PC-3 (cell line): ENCODE data around the gene CTNNA3.

ENCODE experiments used
- EZH2 ChIP-seq: fragments of 300-600 bp; sonication (generic); IDR thresholded peaks from one replicate; pipeline ENCODE4 v1.6.1; 2017; ENCODE audit warnings: antibody characterized with exemption, mild to moderate bottlenecking, low read length; ENCODE audit not compliant: unreplicated experiment
- EZH2phosphoT487 ChIP-seq: fragments of 300-600 bp; sonication (generic); IDR thresholded peaks from 2 replicates; pipeline ENCODE4 v1.6.1; 2018; ENCODE audit warnings: mild to moderate bottlenecking, antibody characterized with exemption, low read length, borderline replicate concordance
- TF ChIP-seq, protein P1 (sequence below): fragments of 300-600 bp; sonication (generic); conservative IDR thresholded peaks from 2 replicates; pipeline ENCODE4 v1.5.1; 2017; ENCODE audit warnings: antibody characterized with exemption, low read depth, mild to moderate bottlenecking, low read length

DNA sequence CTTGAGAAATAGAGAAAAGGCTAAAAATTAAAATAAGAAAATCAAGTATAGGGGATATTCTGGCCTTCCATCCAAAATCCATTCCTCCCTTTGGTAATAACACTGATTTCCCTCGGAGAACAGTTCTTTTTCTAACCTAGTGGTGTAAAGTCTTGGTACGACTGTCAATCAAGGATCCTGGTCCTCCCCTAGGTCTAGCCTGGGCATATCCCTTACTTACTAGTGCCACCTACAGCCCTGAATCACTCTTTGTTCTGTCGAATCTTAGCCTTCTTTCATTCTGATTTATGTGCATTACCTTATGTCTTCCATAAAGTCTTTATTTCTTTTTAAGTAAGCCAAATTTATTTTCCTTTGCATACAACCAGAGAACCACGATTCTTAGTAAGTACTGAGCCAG is 1068.8 kb downstream of the CTNNA3 start:
- TF ChIP-seq, protein P1, sequence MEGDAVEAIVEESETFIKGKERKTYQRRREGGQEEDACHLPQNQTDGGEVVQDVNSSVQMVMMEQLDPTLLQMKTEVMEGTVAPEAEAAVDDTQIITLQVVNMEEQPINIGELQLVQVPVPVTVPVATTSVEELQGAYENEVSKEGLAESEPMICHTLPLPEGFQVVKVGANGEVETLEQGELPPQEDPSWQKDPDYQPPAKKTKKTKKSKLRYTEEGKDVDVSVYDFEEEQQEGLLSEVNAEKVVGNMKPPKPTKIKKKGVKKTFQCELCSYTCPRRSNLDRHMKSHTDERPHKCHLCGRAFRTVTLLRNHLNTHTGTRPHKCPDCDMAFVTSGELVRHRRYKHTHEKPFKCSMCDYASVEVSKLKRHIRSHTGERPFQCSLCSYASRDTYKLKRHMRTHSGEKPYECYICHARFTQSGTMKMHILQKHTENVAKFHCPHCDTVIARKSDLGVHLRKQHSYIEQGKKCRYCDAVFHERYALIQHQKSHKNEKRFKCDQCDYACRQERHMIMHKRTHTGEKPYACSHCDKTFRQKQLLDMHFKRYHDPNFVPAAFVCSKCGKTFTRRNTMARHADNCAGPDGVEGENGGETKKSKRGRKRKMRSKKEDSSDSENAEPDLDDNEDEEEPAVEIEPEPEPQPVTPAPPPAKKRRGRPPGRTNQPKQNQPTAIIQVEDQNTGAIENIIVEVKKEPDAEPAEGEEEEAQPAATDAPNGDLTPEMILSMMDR, result peak; percentile 99
- TF ChIP-seq EZH2 (no peak), EZH2phosphoT487 (no peak)
